ENCODE data around the gene RNF123.

DNA sequence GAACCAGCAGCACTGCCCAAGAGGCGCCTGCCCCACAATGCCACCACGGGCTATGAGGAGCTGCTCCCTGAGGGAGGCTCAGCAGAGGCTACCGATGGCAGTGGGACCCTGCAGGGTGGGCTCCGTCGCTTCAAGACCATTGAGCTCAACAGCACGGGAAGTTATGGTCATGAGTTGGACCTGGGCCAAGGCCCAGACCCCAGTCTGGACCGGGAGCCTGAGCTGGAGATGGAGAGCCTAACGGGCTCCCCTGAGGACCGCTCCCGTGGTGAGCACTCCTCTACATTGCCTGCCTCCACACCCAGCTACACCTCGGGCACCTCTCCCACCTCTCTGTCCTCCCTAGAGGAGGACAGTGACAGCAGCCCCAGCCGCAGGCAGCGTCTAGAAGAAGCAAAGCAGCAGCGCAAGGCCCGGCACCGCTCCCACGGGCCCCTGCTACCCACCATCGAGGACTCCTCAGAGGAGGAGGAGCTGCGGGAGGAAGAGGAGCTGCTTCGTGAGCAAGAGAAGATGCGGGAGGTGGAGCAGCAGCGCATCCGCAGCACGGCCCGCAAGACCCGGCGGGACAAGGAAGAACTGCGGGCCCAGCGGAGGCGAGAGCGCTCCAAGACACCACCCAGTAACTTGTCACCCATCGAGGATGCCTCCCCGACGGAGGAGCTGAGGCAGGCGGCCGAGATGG is 37.0 kb upstream of the RNF123 start:
- TF ChIP-seq ZBTB7A (IDR thresholded peaks at IDR 0.05; ENCODE audit: low read depth) (no peak), EP300 (IDR thresholded peaks at IDR 0.05; ENCODE audit: borderline replicate concordance) (no peak), REST (IDR thresholded peaks at IDR 0.05; ENCODE audit: low read depth) (no peak), CEBPB (IDR thresholded peaks at IDR 0.05) (no peak), RAD21 (IDR thresholded peaks at IDR 0.05; ENCODE audit: low read depth) (no peak), EGR1 (IDR thresholded peaks at IDR 0.05) (no peak), MAX (IDR thresholded peaks at IDR 0.05) (no peak), YY1 (IDR thresholded peaks at IDR 0.05; ENCODE audit: low read depth) (no peak), CREB1 (IDR thresholded peaks at IDR 0.05; ENCODE audit: low read depth) (no peak), TCF12 (IDR thresholded peaks at IDR 0.05; ENCODE audit: low read depth) (no peak), TAF1 (IDR thresholded peaks at IDR 0.05; ENCODE audit: low read depth) (no peak), NFIC (IDR thresholded peaks at IDR 0.05) (no peak), TEAD4 (IDR thresholded peaks at IDR 0.05) (no peak), USF1 (IDR thresholded peaks at IDR 0.05) (no peak)

Measured in Ishikawa (cell line).